GM10847 (cell line): Measurements from ENCODE around the gene PCCA.

Experiments
- POLR2A ChIP-seq: IDR thresholded peaks from 2 replicates; pipeline ENCODE4 v1.6.1; 2011; ENCODE audit not compliant: insufficient read length; ENCODE audit errors: extremely low read depth

PCCA gene

GRCh38 chr13:100542826-100543156 lies 453.9 kb downstream of the PCCA start:
- TF ChIP-seq POLR2A, result no peak

- TF ChIP-seq POLR2A, result no peak
Measured at GRCh38 chr13:100543872-100544602, 455.1 kb downstream of the PCCA start.

DNA sequence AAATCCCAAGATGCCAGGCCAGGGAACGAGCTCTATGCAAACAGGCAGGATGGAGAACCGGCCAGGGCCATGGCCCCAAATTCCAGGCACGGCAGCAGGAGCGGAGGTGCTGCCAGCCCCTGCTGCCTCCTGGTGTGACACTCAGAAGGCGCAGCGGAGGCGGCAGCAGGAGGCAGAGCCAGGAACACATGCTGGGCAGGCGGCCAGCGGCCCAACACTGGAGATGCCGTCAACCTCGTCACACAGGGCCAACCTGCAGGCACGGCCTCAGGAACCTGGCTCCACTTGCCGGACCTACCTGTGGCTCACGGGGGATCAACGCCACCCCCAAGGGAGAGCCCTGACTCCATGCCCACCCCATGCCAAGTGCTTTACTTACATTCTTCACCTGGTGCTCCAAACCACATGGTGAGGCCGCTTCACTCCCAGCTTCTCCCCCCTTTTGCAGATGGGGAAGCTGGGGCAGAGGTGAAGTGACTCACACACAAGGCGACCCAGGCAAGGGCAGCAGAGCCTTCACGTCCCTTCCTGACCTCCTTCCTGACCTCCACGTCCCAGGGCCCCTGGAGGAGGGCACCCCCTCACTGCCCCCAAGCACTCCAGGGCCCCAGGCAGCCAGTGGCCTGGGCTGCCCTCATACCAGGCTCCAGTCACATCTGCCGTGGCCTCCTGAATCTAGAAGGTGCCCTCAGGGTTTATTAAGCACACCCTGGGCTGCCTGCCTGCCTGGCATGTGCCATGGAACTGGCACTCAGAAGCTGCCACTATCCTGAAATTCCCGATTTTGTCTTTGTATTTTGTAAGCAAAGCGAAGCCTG lies 456.2 kb downstream of the PCCA start:
- no peak for TF ChIP-seq POLR2A

DNA sequence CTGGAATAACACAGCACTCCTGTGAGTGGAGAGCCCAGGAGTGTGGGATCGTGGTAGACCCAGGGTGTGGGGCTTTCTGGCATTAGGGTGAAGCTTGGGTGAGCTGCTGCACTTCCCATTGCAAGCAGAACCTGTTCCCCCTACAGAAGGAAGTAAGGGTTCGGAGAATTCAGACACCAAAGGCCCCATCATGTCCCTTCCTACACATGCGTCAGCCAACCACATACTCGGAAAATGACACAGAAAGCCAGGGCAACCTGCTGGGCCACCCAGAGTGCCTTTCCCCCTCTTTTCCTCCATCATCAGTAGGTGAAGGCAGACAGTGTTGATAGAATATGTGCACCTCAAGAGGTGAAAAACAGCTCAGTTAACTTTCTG lies 456.8 kb downstream of the PCCA start:
- TF ChIP-seq POLR2A, result no peak

GRCh38 chr13:100546713-100547405 lies 458.0 kb downstream of the PCCA start:
- no peak for TF ChIP-seq POLR2A

DNA sequence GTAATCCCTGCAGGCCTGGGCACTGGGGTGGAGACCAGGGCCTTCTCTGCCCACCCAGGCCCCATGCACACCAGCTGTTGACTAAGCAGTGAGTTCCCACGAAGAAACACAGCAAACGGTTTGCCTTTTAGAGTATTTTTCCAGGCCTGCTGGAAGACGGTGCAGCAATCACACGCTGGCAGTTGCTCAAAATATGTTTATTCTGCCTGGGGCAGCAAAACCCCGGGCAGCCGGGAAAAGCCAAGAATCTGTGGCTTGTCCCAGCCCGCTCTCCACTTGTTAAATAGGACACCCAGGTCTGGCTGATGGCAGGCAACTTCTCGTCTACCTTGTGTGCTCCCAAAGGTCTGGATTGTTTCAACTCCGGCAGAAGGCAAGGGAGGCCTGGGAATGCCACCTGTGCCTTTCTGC lies 458.9 kb downstream of the PCCA start:
- no peak for TF ChIP-seq POLR2A

- no peak for TF ChIP-seq POLR2A
Measured at GRCh38 chr13:100549316-100549715, 460.4 kb downstream of the PCCA start.

DNA sequence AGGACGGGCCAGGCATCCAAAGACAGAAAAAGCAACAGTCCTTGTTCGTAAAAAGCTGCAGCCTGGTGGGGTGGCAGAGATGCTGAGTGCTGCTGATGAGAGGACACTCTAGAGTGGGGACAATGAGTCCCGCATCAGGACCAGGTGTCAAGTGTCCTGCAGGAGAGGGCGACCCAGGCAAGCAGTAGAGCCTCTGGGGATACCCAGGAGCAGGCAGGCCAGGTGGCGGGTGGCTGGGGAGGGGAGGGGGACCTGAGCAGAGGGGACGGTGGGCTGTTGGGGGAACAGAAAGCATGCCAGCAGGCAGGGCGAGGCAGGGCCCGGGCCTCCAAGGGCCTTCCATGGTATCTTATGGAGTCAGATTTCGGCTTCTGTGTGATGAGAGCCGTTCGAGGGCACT lies 463.9 kb downstream of the PCCA start:
- no peak for TF ChIP-seq POLR2A

GRCh38 chr13:100559886-100560285 lies 471.0 kb downstream of the PCCA start:
- no peak for TF ChIP-seq POLR2A

DNA sequence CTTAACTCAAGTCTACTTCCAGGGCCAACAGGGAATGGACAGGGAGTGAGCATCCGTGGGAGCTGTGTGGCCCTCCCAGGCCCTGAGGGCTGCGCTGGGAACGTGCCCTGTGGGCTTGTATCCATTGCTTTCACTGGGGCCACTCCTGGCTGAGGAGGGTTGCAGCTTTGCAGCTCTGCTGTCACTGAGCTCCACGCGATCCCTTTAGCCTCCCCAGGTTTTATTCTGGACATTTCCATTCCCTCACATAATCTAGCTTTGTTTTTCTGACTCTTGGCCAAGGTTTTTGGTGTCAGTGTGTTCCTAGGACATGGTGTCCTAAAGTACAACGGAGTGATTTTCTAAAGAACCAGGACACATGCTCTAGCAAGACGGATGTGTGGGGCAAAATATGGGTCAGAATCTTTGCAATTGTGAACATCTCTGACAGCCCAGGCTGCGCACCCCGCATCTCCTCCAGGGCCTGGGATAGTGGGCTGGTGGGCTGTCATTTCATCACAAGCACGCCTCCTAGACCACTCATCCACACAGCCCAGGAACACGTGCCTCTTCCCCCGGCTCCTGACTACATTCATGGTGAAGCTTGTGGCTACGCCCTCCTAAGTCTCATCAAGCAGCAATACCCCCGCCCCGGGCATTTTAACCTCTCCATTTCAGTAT lies 471.7 kb downstream of the PCCA start:
- no peak for TF ChIP-seq POLR2A

- no peak for TF ChIP-seq POLR2A
Measured at GRCh38 chr13:100561158-100561499, 472.2 kb downstream of the PCCA start.

DNA sequence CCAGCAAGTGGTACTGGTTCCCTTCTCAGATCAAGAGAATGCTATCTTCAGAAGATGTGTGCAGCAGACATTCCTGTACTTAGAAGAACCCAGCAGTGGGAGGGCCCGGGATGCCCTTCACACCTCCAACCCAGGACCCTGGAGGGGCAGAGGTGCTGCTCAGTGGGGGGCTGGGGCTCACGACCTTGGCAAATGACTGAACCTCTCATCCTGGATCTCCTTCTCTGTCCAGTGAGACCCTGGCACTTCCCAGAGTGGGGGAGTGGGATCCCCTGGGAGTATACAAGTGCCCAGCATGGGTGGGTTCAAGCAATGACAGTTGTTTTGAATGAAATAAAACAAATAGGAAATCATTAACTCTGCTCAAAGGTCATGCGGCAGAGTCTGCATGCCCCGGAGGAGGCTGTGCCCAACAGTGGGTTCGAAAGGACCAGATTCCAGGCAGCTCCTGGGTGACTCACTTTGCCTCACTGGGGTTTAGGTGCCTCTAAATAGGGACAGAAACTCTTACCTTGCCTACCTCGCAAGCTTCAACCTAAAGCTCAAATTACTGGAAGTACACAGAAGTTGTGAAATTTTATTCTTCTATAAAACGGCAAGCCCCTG lies 472.8 kb downstream of the PCCA start:
- no peak for TF ChIP-seq POLR2A

DNA sequence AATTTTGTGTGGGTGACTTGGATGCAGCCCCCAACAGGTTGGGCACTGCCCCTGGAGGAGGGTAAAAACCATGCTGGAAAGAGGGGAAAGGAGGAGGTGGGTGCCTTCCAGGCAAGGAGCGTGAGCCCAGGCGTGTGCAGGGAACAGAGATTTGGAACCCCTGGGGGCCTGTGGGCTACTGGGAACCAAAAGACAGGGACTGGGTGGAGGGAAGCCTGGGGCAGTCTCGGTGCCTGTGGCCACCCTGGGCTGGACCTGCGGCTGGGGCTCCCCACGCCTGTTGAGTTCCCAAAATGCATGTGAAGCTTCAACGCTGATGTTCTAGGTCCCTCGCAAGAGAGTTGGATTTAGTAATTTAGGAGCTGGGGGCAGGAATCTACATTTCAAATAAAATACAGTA lies 474.9 kb downstream of the PCCA start:
- no peak for TF ChIP-seq POLR2A

GRCh38 chr13:100564444-100565223 lies 475.7 kb downstream of the PCCA start:
- TF ChIP-seq POLR2A, result no peak
